Esophagus squamous epithelium (tissue), 4 donors: ENCODE measurements around the gene MRPL57.

Source experiments
- CTCF ChIP-seq, 6 experiments: fragments of 450-650 bp in 4 of 6; fragments of 200-600 bp in 2 of 6; sonication (generic) in 2 of 6; IDR thresholded peaks; one replicate each; pipeline ENCODE4 v1.5.1; 2016 to 2019; ENCODE audit warnings: antibody characterized with exemption in 6 of 6, mild to moderate bottlenecking in 4 of 6, moderate library complexity in 4 of 6
- POLR2A ChIP-seq, 4 donors: fragments of 450-650 bp; IDR thresholded peaks; one replicate each; pipeline ENCODE4 v1.6.1; 2017; ENCODE audit warnings: antibody characterized with exemption in 4 of 4, mild to moderate bottlenecking in 4 of 4, moderate library complexity in 3 of 4

- TF ChIP-seq CTCF (IDR thresholded peaks at IDR 0.05) (peak; percentile 6 to 43 (median 20)), POLR2A (IDR thresholded peaks at IDR 0.05) (peak in 2 of 4 donors; percentile 92 to 93)
Observed at GRCh38 chr13:21176215-21176981, at the start of gene MRPL57, which contains the start of gene SKA3.
